ENCODE results near the gene USP48.

- TF ChIP-seq CTCF (IDR thresholded peaks at IDR 0.05) (no peak), POLR2A (IDR thresholded peaks at IDR 0.05) (no peak)
Measured at GRCh38 chr1:21657456-21658190, 125.3 kb downstream of the USP48 start.

All from Peyer's patch (tissue), 4 donors.